ENCODE results near the gene NAALADL2. TPM values are rescaled to one million over a fixed set of nuclear protein-coding genes. Genes with fewer than 3 reads are reported as not detected.

Gene NAALADL2
- total and polyA plus RNA-seq, 4 donors, result 0.28 to 4.6 (median 3.1) TPM

DNA sequence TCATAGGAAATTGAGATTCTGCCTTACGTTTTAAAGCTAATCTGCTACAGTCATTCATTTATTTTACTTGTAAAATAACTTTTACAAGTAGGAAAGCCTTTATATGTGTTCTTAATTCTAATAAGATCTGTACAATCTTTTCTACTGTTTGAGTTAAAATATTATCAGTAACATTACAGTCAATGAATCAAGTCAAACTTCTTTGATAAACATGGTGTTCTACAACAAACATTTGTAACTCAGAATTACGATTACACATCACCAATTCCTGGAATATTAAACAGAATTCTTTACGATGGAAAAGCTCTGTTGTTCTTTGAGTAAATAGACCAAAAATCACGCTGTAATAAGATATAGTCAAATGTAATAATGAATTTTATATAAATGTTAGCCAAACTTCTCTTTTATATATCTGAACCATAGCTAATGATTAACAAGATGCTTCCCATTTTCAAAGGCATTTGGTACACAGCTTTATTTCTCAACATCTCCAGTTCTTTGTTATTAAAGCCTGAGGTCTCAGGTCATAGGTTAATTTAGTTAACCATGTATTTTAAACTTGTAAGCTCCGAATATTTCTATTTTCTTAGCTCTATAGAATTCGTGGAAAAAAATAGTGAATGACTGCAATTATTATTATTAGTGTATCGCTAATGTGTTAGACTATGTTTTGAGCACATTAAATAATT, 232.4 kb downstream of the NAALADL2 start:
- WGBS, result 47% methylated on average over 7 of the region's 7 CpGs
- H3K9me3 ChIP-seq (ENCODE audit: control insufficient read depth in 4 of 4, low read length in 3 of 4), result no peaks in the 10 kb centered on the region
- no peaks in the 10 kb centered on the region for H3K27me3 ChIP-seq (ENCODE audit: control insufficient read depth in 4 of 4, insufficient read depth in 4 of 4, low read length in 3 of 4)
- DNase-seq (ENCODE audit: low spot score), result no peak
- peak overlapping the region in 1 of 3 donors; percentile 11 for H3K4me3 ChIP-seq (ENCODE audit: low read depth in 1 of 3, low read length in 3 of 3)
- H3K9ac ChIP-seq (ENCODE audit: low read depth in 1 of 2, low read length in 2 of 2), result no peak overlapping the region
- TF ChIP-seq YY1 (IDR thresholded peaks at IDR 0.05) (peak; percentile 30), SP1 (IDR thresholded peaks at IDR 0.05) (peak; percentile 27), JUND (IDR thresholded peaks at IDR 0.05) (no peak), GABPA (IDR thresholded peaks at IDR 0.05 in 1 of 2, conservative IDR thresholded peaks at IDR 0.05 in 1 of 2) (no peak), TAF1 (conservative IDR thresholded peaks at IDR 0.05) (no peak), HNF4A (conservative IDR thresholded peaks at IDR 0.05) (peak; percentile 41 to 54), NR2F2 (IDR thresholded peaks at IDR 0.05) (peak; percentile 74), FOXA1 (IDR thresholded peaks at IDR 0.05) (no peak), HNF4G (IDR thresholded peaks at IDR 0.05) (no peak), FOXA2 (IDR thresholded peaks at IDR 0.05) (peak; percentile 19), RAD21 (IDR thresholded peaks at IDR 0.05) (peak in 1 of 2 donors; percentile 22), EGR1 (IDR thresholded peaks at IDR 0.05; ENCODE audit: low read depth in 2 of 2) (no peak), RXRA (IDR thresholded peaks at IDR 0.05) (peak; percentile 56 to 64)
- TF ChIP-seq, protein P1, sequence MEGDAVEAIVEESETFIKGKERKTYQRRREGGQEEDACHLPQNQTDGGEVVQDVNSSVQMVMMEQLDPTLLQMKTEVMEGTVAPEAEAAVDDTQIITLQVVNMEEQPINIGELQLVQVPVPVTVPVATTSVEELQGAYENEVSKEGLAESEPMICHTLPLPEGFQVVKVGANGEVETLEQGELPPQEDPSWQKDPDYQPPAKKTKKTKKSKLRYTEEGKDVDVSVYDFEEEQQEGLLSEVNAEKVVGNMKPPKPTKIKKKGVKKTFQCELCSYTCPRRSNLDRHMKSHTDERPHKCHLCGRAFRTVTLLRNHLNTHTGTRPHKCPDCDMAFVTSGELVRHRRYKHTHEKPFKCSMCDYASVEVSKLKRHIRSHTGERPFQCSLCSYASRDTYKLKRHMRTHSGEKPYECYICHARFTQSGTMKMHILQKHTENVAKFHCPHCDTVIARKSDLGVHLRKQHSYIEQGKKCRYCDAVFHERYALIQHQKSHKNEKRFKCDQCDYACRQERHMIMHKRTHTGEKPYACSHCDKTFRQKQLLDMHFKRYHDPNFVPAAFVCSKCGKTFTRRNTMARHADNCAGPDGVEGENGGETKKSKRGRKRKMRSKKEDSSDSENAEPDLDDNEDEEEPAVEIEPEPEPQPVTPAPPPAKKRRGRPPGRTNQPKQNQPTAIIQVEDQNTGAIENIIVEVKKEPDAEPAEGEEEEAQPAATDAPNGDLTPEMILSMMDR (IDR thresholded peaks at IDR 0.05; ENCODE audit: low read depth, low read length, missing input control), result no peak
- TF ChIP-seq, protein P2, sequence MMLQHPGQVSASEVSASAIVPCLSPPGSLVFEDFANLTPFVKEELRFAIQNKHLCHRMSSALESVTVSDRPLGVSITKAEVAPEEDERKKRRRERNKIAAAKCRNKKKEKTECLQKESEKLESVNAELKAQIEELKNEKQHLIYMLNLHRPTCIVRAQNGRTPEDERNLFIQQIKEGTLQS (IDR thresholded peaks at IDR 0.05), result no peak
- TF ChIP-seq, protein P3, sequence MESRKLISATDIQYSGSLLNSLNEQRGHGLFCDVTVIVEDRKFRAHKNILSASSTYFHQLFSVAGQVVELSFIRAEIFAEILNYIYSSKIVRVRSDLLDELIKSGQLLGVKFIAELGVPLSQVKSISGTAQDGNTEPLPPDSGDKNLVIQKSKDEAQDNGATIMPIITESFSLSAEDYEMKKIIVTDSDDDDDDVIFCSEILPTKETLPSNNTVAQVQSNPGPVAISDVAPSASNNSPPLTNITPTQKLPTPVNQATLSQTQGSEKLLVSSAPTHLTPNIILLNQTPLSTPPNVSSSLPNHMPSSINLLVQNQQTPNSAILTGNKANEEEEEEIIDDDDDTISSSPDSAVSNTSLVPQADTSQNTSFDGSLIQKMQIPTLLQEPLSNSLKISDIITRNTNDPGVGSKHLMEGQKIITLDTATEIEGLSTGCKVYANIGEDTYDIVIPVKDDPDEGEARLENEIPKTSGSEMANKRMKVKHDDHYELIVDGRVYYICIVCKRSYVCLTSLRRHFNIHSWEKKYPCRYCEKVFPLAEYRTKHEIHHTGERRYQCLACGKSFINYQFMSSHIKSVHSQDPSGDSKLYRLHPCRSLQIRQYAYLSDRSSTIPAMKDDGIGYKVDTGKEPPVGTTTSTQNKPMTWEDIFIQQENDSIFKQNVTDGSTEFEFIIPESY (IDR thresholded peaks at IDR 0.05), result no peak
- TF ChIP-seq, protein P4, sequence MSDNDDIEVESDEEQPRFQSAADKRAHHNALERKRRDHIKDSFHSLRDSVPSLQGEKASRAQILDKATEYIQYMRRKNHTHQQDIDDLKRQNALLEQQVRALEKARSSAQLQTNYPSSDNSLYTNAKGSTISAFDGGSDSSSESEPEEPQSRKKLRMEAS (IDR thresholded peaks at IDR 0.05), result peak; percentile 11
- TF ChIP-seq, protein P5, sequence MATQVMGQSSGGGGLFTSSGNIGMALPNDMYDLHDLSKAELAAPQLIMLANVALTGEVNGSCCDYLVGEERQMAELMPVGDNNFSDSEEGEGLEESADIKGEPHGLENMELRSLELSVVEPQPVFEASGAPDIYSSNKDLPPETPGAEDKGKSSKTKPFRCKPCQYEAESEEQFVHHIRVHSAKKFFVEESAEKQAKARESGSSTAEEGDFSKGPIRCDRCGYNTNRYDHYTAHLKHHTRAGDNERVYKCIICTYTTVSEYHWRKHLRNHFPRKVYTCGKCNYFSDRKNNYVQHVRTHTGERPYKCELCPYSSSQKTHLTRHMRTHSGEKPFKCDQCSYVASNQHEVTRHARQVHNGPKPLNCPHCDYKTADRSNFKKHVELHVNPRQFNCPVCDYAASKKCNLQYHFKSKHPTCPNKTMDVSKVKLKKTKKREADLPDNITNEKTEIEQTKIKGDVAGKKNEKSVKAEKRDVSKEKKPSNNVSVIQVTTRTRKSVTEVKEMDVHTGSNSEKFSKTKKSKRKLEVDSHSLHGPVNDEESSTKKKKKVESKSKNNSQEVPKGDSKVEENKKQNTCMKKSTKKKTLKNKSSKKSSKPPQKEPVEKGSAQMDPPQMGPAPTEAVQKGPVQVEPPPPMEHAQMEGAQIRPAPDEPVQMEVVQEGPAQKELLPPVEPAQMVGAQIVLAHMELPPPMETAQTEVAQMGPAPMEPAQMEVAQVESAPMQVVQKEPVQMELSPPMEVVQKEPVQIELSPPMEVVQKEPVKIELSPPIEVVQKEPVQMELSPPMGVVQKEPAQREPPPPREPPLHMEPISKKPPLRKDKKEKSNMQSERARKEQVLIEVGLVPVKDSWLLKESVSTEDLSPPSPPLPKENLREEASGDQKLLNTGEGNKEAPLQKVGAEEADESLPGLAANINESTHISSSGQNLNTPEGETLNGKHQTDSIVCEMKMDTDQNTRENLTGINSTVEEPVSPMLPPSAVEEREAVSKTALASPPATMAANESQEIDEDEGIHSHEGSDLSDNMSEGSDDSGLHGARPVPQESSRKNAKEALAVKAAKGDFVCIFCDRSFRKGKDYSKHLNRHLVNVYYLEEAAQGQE (IDR thresholded peaks at IDR 0.05), result peak; percentile 12
- H3K27ac ChIP-seq (ENCODE audit: low read depth in 1 of 2, low read length in 2 of 2), result no peak overlapping the region
- no peaks in the 10 kb centered on the region for H3K36me3 ChIP-seq (ENCODE audit: control insufficient read depth in 4 of 4, insufficient read depth in 3 of 4, low read depth in 1 of 4, low read length in 3 of 4)
- peaks cover 2 to 18% (median 12%) of the 10 kb centered on the region in 4 donors for H3K4me1 ChIP-seq (ENCODE audit: control insufficient read depth in 4 of 4, insufficient read depth in 4 of 4, low read length in 3 of 4)

Data from liver (tissue), 9 donors.